Measurements from ENCODE around the gene OR2V1.
"Not testable (repeated sequence)": the region's sequence is repeated elsewhere in the genome, so short reads cannot be mapped to it uniquely, and the experiment has no call there.

OR2V1 gene, protein sequence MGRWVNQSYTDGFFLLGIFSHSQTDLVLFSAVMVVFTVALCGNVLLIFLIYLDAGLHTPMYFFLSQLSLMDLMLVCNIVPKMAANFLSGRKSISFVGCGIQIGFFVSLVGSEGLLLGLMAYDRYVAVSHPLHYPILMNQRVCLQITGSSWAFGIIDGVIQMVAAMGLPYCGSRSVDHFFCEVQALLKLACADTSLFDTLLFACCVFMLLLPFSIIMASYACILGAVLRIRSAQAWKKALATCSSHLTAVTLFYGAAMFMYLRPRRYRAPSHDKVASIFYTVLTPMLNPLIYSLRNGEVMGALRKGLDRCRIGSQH

DNA sequence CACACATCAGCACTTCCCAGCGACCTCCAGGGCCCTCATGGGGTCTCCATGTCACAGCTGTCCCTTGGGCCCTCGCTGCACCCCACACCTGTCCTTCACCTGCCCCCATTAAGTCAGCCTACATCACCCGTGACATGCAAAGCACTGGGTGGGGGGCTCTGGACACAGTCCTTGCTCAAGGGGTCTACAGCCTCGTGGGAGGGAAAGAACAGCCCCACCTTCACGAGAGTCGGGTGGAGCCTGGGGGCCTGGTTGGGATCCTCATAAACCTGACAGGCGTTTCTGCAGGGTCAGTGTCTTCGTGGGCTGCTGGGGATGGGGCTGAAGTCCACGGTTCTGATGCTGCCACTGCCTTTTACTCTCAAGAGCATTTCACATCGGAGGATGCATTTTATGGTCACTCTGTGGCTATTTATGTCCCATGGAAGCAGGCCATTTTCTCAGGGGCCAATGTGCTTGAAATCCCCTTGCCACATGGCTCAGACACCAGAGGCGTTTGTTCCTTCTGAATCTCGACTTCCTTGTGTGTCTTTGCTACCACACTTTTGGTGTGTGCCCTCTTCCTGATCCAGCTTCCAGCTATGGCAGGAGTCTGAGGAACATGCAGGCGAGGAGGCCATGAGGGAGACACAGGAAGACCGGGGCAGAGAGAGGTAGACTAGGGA, at the start of gene OR2V1:
OR2V1 (minus strand) TSS at position 338 of the 665 bp plus-strand sequence. CDS start 5,865 bp downstream, outside the sequence.
- no peak for DNase-seq

GRCh38 chr5:181177559-181177958, 46.6 kb upstream of the OR2V1 start:
- DNase-seq: not testable (repeated sequence)

- no peak for DNase-seq
Measured at GRCh38 chr5:181176254-181176952, 45.4 kb upstream of the OR2V1 start.

DNA sequence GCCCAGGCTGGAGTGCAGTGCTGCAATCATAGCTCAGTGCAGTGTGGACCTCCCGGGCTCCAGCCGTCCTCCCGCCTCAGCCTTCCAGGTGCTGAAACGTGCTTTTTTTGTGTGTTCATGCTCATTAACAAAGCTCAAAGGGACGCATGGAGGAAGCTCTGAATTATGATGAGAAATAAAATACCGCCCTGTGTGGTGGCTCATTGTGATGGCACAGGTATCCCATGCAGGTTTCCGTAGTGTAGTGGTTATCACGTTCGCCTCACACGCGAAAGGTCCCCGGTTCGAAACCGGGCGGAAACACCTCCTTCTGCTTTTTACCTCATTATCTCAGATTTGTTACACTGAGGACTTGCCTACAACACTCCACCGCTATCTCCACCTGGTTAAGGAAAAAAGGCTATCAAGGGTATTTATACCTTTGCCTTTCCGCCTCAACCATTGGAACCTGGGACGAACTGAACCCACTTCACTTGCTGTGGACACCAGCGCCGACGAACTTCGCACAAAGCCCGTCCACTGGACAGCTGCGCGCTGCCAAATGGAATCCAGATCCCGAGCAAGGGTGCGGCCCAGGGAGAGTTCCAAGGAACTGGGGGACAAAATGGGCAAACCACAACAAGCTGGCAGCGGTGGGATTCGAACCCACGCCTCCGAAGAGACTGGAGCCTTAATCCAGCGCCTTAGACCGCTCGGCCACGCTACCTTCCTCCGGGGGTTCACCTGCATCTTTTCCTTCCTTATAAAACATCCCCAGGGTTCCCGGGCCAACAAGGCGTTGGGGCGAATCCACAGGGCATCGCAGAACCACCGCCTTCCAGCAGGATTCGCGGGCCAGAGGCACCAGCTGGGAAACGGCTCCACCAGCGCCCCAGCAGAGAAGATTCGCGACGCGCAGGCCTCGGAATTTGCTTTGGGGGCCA, 42.7 kb upstream of the OR2V1 start:
- DNase-seq: no peak

DNA sequence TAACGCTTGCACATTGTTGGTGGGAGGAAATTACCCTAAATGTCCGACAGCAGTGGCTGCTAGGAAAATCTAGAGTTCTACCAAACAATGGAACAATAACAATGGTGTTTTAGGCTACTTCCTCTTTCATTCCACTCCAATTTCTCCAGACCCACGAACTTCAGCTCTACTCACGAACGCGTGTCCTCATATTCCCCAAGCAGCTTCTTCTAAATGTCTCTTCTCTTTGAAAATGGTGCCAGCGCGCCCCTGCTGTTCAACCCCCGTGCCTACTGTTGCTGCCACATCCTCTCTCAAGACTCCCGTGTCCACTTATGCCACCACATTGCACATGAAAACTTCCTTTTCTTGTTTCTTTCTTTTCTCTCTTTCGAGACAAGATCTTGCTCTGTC, 42.1 kb upstream of the OR2V1 start:
- no peak for DNase-seq

DNA sequence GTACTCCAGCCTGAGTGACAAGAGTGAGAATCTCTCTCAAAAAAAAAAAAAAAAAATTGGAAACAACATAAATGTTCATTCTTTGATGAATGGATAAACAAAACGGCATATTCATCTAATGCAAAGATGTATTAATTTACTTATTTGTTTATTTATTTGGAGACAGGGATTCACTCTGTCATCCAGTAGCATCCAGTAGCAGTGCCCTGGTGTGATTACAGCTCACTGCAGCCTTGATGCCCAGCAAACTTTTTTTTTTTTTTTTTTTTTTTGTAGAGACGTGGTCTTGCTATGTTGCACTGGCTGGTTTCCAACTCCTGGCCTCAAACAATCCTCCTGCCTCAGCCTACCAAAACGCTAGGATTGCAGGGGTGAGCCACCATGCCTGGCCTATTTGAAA, 40.8 kb upstream of the OR2V1 start:
- no peak for DNase-seq

DNA sequence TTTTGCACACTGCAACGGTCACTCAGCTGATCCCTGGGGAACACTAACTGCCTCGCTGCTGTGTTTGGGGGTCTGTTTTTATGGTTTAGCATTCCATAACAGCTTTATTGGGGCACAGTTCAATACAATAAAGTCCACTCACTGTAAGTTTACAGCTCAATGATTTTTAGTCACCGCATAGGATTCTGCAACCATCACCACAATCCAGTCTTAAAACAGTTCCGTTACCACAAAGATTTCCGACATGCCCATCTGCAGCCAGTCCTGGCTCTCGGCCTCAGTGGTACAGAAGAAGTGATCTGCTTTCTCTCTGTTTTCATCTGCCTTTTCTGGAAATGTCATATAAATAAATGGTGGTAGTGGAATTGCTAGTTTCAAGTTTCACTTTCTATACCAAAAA, 40.0 kb upstream of the OR2V1 start:
- DNase-seq: no peak

DNA sequence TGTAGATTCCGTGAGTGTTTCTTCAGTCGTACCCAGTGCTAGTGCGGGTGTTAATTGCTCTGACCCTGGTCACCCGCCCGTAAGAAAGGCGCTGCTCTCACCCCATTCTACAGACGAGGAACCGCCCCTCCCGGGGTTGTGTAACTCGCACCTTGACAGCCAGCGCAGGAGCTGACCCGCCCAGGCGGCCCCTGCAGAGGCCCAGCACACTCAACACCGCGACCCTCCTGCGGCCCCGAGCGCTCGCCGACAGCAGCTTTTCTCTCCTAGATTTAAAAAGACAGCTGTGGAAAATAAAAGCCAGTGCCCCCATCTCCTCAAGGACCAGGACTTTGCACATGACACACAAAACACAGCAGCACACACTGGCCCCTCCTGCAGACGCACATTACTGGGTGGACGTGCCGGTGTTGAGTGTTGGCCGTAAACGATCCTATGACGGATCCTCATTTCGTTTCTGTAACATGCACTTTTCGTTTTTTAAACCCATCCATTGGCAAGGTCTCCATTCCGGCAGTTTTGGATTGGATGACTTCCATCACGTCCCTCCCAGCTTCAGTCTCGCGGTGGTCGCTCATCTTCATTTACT, 39.4 kb upstream of the OR2V1 start:
- no peak for DNase-seq

DNA sequence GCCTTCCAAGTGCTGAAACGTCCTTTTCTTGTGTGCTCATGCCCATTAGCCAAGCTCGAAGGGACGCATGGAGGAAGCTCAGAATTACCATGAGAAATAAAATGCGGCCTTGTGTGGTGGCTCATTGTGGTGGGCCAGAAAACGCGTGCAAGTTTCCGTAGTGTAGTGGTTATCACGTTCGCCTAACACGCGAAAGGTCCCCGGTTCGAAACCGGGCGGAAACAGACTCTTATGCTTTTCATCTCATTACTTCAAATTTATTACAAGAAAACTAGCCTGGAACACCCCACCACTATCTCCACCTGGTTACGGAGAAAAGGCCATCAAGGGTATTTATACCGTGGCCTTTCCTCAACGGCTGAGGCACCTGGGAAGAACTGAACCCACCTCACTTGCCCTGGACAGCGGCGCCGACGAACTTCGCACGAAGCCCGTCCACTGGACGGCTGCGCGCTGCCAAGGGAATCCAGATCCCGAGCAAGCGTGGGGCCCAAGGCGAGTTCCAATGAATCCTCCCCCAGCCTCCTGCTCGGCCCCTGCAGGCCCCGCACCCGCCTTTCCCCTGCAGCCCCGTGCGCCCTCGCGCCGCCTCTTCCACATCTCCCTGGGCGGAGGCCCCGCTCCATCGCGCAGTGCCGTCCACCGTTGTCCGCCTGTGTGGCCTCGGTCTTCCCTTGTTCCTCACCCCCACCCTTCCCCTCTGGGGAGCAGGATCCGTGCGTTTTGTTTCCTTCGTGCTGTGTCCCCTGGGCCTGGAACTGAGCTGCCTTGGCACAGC, 38.7 kb upstream of the OR2V1 start:
- DNase-seq: peak; percentile 48 to 49

- DNase-seq: no peak
Measured at GRCh38 chr5:181168595-181169118, 37.7 kb upstream of the OR2V1 start.

DNA sequence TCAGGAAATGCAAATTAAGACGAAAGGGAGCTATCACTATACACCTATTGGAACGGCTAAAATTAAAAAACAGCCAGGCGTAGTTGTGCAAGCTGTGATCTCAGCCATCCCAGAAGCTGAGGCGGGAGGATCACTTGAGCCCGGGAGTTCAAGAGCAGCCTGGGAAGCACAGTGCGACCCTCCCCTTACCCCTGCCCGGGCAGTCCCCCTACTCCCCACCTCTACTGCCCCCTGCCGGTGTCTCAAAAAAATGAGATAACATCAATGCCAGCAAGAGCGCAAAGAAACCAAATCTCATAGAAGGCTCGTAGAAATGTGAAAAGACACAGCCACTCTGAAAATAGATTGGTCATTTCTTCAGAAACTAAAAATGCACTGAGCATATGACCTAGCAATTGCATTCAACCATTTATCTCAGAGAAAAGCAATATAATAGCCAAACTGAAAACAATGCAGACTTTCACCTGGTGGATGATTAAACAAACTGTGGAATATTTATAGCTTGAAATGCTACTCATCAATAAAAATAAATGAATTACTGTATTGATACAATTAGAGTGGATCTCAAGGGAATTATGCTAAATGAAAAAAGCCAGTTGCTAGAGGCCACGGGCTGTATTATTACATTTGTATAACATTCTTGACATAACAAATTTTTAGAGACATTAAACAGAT, 37.0 kb upstream of the OR2V1 start:
- peak in 1 of 2 experiments; percentile 18 for DNase-seq

GRCh38 chr5:181166812-181167733, 36.1 kb upstream of the OR2V1 start:
- no peak for DNase-seq

DNA sequence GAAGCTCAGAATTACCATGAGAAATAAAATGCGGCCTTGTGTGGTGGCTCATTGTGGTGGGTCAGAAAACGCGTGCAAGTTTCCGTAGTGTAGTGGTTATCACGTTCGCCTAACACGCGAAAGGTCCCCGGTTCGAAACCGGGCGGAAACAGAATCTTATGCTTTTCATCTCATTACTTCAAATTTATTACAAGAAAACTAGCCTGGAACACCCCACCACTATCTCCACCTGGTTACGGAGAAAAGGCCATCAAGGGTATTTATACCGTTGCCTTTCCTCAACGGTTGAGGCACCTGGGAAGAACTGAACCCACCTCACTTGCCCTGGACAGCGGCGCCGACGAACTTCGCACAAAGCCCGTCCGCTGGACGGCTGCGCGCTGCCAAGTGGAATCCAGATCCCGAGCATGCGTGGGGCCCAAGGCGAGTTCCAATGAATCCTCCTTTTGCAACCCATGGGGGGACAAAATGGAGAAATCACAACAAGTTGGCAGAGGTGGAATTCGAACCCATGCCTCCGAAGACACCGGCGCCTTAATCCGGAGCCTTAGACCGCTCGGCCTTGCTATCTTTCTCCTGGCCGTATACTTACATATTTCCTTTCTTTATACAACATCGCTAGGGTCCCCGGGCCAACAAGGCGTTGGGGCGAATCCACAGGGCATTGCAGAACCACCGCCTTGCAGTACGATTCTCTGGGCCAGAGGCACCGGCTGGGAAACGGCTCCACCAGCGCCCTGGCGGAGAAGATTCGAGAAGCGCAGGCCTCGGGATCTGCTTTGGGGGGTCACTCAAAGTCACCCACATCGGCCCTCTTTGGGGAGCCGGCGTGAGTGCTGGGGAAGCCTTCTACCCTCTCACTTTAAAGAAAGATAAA, 33.3 kb upstream of the OR2V1 start:
- DNase-seq: no peak

DNA sequence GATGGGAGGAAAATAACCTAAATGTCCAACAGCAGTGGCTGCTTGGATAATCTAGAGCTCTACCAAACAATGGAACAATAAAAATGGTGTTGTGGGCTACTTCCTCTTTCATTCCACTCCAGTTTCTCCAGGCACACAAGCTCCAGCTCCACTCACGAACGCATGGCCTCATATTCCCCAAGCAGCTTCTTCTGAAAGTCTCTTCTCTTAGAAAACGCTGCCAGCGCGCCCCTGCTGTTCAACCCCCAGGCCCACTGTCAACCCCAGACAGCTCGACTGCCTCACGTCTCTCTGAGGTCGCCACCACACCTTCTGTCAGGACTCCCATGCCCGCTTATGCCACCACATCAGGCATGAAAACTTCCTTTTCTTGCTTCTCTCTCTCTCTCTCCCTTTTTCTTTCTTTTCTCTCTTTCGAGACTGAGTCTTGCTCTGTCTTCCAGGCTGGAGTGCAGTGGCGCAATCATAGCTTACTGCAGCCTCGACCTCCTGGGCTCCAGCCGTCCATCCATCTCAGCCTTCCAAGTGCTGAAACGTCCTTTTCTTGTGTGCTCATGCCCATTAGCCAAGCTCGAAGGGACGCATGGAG, 32.6 kb upstream of the OR2V1 start:
- DNase-seq: no peak

DNA sequence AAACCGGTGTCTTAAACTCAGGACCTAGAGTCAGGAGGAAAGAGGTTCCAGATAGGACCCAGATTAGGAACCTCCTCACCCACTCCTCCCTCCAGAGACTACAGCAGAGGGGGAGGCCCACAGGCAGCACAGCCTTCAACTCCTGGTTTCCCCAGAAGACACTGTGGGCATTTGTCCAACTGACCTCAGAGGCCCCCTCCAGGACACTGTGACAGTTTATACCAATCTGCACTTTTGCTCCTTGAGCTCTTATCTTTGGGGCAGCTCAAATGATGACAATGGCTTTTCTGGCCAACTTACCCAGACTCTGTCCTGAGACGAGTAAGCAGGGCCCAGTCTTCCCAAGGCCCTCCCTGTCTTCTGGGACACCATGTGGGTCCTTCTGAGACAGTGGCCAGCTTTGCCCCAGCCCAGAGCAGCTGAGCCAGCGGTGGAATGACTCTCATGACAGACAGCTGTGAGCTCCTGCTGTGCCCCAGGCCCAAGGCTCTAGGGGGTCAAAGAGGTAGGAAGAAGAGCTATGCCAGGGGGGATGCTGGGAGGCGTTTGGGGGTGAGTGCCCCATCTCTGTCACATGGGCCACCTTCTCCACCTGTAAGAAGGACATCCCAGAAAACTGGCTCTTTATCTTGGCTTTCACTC, 30.7 kb upstream of the OR2V1 start:
- DNase-seq: no peak

- peak in 1 of 2 experiments; percentile 11 for DNase-seq
Measured at GRCh38 chr5:181160755-181161533, 30.0 kb upstream of the OR2V1 start.
